RWPE2 (cell line): ENCODE data around the gene SP8.
A peak's percentile ranks its signal among the peaks of the same experiment; 100 is the strongest.

Source experiments
- ATAC-seq: fragments of 200-7000 bp; cut with Tn5 transposase; 3 replicates; pipeline ENCODE4 v1.9.1; 2021; ENCODE audit warnings: low read depth
- DNase-seq: peaks from one replicate; pipeline ENCODE4 v3.0.0-alpha.2; 2020; ENCODE audit warnings: low spot score
- H3K27ac ChIP-seq: fragments of 450-650 bp; 2 replicates; pipeline ENCODE4 v1.5.1; 2017; ENCODE audit warnings: mild to moderate bottlenecking; ENCODE audit not compliant: poor library complexity, severe bottlenecking
- H3K27me3 ChIP-seq: fragments of 250-450 bp; sonication (Bioruptor Pico); 2 replicates; pipeline ENCODE4 v1.5.1; 2021; ENCODE audit warnings: mild to moderate bottlenecking, moderate library complexity; ENCODE audit not compliant: insufficient read depth, poor library complexity, severe bottlenecking
- H3K36me3 ChIP-seq: fragments of 250-450 bp; sonication (Bioruptor Pico); 2 replicates; pipeline ENCODE4 v1.5.1; 2020; ENCODE audit warnings: low read depth, mild to moderate bottlenecking, moderate library complexity
- H3K4me1 ChIP-seq: fragments of 250-450 bp; sonication (Bioruptor Pico); 2 replicates; pipeline ENCODE4 v1.5.1; 2021; ENCODE audit warnings: mild to moderate bottlenecking, moderate library complexity; ENCODE audit not compliant: insufficient read depth, poor library complexity, severe bottlenecking
- H3K4me3 ChIP-seq: fragments of 250-450 bp; sonication (Bioruptor Pico); 2 replicates; pipeline ENCODE4 v1.5.1; 2021; ENCODE audit warnings: mild to moderate bottlenecking, moderate library complexity; ENCODE audit not compliant: severe bottlenecking
- H3K9me3 ChIP-seq: fragments of 250-450 bp; sonication (Bioruptor Pico); 2 replicates; pipeline ENCODE4 v1.5.1; 2021; ENCODE audit warnings: mild to moderate bottlenecking, moderate library complexity; ENCODE audit not compliant: severe bottlenecking
- CTCF ChIP-seq: fragments of 450-650 bp; IDR thresholded peaks from one replicate; pipeline ENCODE4 v1.5.1; 2017; ENCODE audit warnings: mild to moderate bottlenecking, moderate library complexity; ENCODE audit not compliant: poor library complexity, severe bottlenecking

Gene SP8

GRCh38 chr7:20748853-20749252 lies 37.8 kb downstream of the SP8 start:
- no peak overlapping the region for H3K27ac ChIP-seq
- H3K9me3 ChIP-seq, result no peaks in the 10 kb centered on the region
- no peak overlapping the region for H3K4me3 ChIP-seq
- no peak for ATAC-seq
- no peaks in the 10 kb centered on the region for H3K4me1 ChIP-seq
- no peaks in the 10 kb centered on the region for H3K27me3 ChIP-seq
- H3K36me3 ChIP-seq, result no peaks in the 10 kb centered on the region
- no peak for TF ChIP-seq CTCF
- no peak for DNase-seq

DNA sequence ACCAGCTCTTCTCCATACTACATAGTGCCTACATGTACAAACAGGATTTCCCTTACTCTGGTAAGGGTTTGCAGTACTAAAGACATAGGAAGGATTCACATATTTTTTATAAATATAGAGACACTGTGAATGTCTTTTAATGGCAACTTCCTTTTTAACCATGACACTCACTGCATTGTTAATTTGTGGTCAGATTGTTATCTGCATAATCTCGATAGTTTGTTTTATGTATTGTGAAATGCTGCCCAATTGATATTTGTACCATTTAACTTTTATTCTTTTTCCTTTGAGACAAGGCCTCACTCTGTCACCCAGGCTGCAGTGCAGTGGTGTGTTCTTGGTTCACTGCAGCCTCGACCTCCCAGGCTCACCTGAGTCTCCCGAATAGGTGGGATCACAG lies 39.7 kb downstream of the SP8 start:
- DNase-seq (no peak), ATAC-seq (no peak)
- no peak overlapping the region for H3K4me3 ChIP-seq
- no peak for TF ChIP-seq CTCF
- H3K27me3 ChIP-seq, result no peaks in the 10 kb centered on the region
- no peaks in the 10 kb centered on the region for H3K9me3 ChIP-seq
- H3K36me3 ChIP-seq, result no peaks in the 10 kb centered on the region
- H3K4me1 ChIP-seq, result no peaks in the 10 kb centered on the region
- no peak overlapping the region for H3K27ac ChIP-seq

- no peaks in the 10 kb centered on the region for H3K36me3 ChIP-seq
- no peaks in the 10 kb centered on the region for H3K27me3 ChIP-seq
- H3K9me3 ChIP-seq, result no peaks in the 10 kb centered on the region
- ATAC-seq (no peak), DNase-seq (no peak)
- H3K4me1 ChIP-seq, result no peaks in the 10 kb centered on the region
- H3K4me3 ChIP-seq, result no peak overlapping the region
- no peak for TF ChIP-seq CTCF
- H3K27ac ChIP-seq, result no peak overlapping the region
Observed at GRCh38 chr7:20745702-20746101, 41.0 kb downstream of the SP8 start.

DNA sequence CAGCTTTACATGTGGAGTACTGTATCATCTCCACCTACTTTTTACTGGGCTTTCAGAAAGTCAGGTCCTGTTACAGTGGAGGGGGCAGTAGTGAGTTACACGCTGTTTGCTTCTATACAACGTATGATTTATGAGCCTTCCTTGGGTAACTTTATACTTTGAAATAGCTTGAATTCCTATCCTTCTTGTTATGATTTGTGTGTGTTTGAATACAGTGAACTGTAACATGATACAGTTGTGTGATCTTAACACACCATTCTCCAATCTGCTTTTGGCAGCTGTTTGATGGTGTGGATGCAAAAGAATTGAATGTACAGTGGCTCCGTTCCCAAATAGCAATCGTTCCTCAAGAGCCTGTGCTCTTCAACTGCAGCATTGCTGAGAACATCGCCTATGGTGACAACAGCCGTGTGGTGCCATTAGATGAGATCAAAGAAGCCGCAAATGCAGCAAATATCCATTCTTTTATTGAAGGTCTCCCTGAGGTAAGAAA lies 41.7 kb downstream of the SP8 start:
- no peak for DNase-seq
- no peak overlapping the region for H3K4me3 ChIP-seq
- peak; percentile 52; the same call in 2 of the 3 replicates for ATAC-seq
- H3K36me3 ChIP-seq, result no peaks in the 10 kb centered on the region
- peak; percentile 36 for TF ChIP-seq CTCF
- H3K27me3 ChIP-seq, result no peaks in the 10 kb centered on the region
- H3K4me1 ChIP-seq, result no peaks in the 10 kb centered on the region
- no peaks in the 10 kb centered on the region for H3K9me3 ChIP-seq
- H3K27ac ChIP-seq, result no peak overlapping the region

DNA sequence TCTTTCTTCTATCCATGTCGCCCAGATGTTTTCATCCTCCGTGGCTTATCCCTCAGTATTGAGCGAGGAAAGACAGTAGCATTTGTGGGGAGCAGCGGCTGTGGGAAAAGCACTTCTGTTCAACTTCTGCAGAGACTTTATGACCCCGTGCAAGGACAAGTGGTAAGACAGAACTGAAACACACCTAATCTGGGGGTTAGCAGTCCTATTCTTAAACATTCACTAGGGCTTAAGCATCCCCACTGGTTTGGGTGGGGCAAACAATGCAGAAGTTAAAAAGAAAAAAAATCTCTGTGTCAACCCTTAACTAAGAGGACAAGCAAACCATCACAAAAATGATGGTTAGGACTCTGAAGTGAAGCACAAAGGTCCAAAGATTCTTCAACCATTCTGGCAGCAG lies 43.8 kb downstream of the SP8 start:
- ATAC-seq, result no peak
- Histone ChIP-seq H3K27ac (no peak overlapping the region), H3K9me3 (no peaks in the 10 kb centered on the region), H3K27me3 (no peaks in the 10 kb centered on the region), H3K4me3 (no peak overlapping the region), H3K4me1 (no peaks in the 10 kb centered on the region), H3K36me3 (no peaks in the 10 kb centered on the region)
- no peak for TF ChIP-seq CTCF
- DNase-seq, result no peak
